RPMI8226 (cell line): ENCODE measurements around the gene CIC.

Experiments used
- DNase-seq: peaks from one replicate; pipeline ENCODE4 v3.0.0-alpha.2; 2015

The CIC gene

GRCh38 chr19:42278452-42279154, 9.6 kb downstream of the CIC start:
- DNase-seq: no peak

- no peak for DNase-seq
Measured at GRCh38 chr19:42279155-42279901, 10.3 kb downstream of the CIC start.

DNA sequence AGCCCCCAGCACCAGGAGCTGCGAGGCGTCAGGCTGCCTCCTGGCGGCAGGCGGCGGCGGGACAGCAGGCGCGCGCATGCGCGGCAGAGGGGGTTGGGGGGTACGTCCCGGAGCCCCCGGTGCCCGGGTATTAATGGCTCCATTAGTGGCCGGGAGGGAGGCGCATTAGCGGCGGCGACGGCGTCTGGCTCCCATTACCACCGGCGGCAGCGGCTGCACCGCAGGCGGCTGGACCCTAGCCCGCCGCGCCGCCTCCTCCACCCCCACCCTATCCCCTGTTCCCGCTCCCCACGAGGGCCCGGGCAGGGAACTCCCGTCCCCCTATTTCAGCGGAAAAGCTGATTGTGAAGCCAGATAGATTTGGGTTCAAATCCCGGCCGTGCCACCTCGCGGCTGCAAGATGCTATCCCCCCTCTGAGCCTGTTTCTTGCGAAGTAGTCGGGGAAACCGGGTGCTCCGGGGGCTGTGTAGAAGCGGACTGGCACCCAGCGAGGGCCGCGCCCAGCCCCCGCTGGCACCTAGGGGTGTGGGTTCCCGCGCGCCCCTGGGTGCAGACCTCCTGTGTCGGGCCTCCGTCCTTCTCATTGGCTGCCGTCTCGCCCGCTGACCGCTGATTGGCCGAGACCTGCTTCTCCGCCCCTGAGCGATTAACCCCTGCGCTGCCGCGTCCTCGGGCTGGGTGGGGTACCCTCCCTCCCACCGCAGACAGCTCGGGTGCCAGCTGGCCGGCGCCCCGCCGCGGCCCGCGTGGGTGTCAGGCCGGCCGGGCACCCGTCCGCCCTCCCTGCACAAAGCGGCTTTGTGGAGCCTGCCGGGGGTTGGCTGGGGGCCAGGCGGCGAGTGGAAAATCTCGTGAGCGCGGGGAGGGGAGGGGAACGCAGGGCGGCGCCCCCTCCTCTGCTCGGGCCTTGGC, 11.1 kb downstream of the CIC start:
- peak; percentile 83 for DNase-seq

DNA sequence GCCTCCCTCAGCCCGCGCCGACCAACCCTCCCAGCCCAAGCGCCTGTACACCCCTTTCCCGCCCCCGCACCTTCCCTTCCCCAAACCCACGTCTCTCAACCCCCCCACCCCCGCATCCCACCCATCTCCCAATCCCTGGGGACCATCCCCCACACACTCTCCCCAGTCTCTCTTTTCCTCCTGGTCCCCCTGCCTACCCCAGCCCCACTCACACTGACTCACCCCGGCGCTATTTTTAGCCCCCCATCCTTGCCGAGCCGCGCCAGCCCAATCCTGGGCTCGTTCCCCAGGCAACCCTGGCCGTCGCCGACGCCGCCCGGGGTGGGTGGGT, 11.7 kb downstream of the CIC start:
- no peak for DNase-seq

DNA sequence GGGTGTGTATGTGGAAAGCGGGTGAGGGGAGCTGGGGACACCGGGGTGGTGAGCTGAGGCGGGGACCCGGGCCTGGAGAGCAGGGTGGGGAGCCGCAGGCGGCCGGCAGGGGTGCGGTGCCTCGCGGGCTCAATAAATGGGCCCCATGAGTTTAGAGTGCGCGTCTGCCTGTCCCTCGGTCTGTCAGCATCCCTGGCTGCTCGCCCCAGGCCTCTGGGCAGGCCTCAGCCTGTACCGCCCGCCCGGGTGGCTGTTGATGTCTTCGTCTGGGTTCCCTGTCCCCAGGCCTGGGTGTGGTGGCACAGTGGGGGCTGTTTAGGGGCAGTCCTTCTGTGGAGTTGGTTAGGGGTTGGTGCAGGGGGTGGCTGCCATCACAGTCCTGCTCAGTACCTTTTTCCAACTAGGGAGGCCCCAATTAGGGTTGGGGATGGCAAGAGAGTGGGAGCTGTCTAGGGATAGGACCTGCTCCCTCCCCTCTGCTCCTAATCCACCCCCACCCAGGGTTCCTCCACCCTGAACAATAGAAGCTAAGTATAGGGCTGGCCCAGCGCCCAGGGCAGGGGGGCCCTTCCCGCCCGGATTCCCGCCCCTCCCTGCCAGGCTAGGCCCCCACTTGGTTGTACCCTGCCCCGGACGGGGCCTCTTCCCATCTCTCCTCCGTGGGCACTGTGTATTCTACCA, 12.2 kb downstream of the CIC start:
- DNase-seq: peak; percentile 49

GRCh38 chr19:42281827-42282762, 13.0 kb downstream of the CIC start:
- no peak for DNase-seq

DNA sequence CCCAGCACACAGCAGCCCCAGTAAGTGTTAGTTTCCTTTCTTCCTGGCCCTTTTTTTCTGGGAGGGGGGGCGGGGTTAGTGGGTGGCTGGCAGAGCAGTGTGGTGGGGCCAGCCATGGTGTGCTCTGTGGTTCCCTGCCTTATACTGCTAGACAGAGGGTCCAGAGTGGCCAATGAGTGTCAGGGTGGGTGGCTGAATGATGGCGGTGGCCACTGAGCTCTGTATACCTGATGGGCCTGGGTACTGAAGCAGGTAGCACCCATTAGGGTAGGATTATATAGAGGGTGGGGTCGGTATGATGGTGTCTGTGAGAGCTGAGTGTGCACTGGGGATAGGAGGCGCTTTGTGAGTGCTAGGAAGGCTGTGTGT, 13.8 kb downstream of the CIC start:
- DNase-seq: no peak

DNA sequence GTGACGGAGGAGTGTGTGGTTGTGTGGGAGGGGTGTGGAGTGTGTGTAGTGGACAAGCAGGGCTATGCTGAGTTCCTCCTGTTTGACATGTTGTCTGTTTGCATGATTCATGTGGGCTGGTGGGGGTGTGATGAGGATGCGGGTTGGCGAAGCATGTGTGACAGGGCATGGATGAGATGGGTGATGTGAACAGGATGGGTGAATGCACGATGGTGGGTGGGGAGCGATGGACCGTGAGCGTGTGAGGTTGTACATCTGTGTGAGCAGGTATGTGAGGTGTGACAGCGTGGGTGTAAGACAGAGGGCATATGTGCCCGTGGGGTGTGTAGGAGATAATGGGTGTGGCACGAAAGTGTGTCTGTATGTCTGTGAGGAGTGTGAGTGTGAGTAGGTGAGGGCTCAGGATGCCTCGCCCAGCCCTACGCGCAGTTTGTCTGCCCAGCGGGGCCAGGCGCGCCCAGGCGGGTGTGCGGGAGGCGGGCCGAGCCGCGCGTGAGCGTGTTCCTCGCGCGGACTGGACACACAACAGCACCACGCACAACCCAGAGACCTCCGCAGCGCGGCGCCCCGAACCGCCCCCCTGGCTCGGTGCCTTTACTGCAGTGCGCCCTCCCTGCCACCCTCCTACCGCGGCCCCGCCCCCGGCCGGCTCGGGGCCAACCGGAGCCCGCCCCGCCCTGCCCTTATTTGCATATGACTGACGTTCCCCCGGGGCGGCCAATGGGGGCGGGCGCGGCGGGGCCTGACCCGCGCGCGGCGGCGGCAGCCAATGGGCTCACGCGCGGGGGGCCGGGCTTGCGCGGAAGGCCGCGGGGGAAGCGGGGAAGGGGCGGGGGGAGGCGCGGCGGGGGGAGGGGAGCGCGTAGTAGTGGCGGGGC, 14.4 kb downstream of the CIC start:
- peak; percentile 93 for DNase-seq

GRCh38 chr19:42284066-42284501, 15.0 kb downstream of the CIC start:
- DNase-seq: peak; percentile 83

GRCh38 chr19:42284591-42285341, 15.7 kb downstream of the CIC start:
- no peak for DNase-seq

- no peak for DNase-seq
Measured at GRCh38 chr19:42285541-42285941, 16.5 kb downstream of the CIC start.

- DNase-seq: no peak
Measured at GRCh38 chr19:42285988-42286348, 16.9 kb downstream of the CIC start.

- DNase-seq: no peak
Measured at GRCh38 chr19:42286349-42287016, 17.4 kb downstream of the CIC start.

- no peak for DNase-seq
Measured at GRCh38 chr19:42287017-42287826, 18.2 kb downstream of the CIC start.

- no peak for DNase-seq
Measured at GRCh38 chr19:42287827-42288107, 18.7 kb downstream of the CIC start.

DNA sequence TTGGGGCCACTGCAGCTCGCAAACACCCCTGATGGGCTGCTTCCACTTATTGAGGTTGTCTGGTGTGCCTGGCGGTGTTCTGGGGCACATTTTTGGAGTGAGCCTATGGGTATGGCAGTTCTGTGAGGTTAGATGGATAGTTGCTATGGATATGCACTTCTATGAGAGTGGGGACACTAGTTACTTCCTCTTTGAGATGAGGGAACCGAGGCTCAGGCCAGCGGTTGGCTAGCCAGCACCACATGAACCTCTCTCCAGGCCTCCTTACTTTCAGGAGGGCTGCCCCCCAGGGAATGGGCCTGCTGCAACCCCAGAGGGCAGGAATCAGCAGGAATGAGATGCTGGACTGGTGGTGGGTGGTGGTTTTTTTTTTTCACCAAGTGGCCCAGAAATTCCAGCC, 19.3 kb downstream of the CIC start:
- DNase-seq: no peak

DNA sequence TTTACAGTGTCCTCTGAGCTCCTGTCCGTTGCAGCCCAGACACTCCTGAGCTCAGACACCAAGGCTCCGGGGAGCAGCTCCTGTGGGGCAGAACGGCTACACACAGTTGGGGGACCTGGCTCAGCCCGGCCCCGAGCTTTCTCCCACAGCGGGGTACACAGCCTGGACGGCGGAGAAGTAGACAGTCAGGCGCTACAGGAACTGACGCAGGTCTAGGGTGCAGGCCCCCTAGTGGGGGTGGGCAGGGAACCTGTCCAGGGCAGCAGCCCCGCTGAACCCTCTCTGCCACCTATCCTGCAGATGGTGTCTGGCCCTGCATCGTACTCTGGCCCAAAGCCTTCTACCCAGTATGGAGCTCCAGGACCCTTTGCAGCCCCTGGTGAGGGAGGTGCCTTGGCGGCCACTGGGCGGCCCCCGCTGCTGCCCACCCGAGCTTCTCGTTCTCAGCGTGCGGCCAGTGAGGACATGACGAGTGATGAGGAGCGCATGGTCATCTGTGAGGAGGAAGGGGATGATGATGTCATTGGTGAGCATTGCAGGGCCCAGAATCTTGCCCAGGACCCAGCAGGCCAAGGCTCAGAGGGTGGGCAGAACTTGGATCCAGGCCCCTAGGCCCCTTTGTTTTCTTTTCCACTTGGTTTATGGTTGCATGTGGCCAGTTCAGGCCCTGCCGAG, 20.0 kb downstream of the CIC start:
- DNase-seq: no peak

DNA sequence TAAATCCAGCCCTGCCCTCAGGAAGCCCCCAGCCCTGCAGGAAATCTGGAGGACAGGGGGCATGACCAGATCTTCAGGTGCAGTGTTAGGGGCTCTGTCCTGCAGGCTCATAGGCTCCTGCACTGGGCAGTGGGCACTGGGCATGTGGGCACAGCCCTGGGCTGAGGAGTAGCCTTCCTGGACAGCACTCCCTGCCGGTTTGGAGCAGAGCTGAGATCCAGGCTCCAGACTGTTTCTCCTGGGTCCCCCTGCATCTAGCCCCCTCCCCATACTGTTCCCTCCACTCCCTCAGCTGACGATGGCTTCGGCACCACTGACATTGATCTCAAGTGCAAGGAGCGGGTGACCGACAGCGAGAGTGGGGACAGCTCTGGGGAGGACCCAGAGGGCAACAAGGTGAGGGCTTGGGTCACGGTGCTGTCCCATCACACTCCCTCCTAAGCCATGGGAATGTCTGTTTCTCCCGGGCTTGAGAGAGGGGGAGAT, 20.5 kb downstream of the CIC start:
- DNase-seq: no peak
